Common myeloid progenitor, CD34-positive (primary cell): ENCODE measurements around the gene POTEB. TPM values are rescaled to one million over a fixed set of nuclear protein-coding genes. Genes with fewer than 3 reads are reported as not detected.
"Not testable (repeated sequence)": the region's sequence is repeated elsewhere in the genome, so short reads cannot be mapped to it uniquely, and the experiment has no call there.

ENCODE experiments used
- CTCF ChIA-PET: fragments of 350-600 bp; sonication (Branson Sonifier 250); formaldehyde crosslinking; loops from one replicate; lab custom pipeline; 2021; ENCODE audit warnings: antibody characterized with exemption; lab: Charles Lee
- POLR2A ChIA-PET: fragments of 350-600 bp; sonication (Branson Sonifier 250); formaldehyde crosslinking; loops from one replicate; lab custom pipeline; 2021; ENCODE audit warnings: antibody characterized with exemption; lab: Charles Lee
- DNase-seq, 3 donors: peaks; one replicate each; pipeline versions ENCODE4 v3.0.0 to v3.0.0-alpha.2; 2013
- H3K27ac ChIP-seq, 2 experiments: 1 replicate in 1 of 2; 2 replicates in 1 of 2; pipeline ENCODE4 v1.7.0; 2013; ENCODE audit warnings: inconsistent platforms in 2 of 2, low read length in 2 of 2, mild to moderate bottlenecking in 2 of 2, low read depth in 1 of 2, moderate library complexity in 1 of 2; ENCODE audit not compliant: severe bottlenecking in 2 of 2, insufficient read depth in 1 of 2, poor library complexity in 1 of 2
- H3K27me3 ChIP-seq, 5 experiments: replicated peaks in 2 of 5; 1 replicate in 3 of 5; 2 replicates in 2 of 5; pipeline versions ENCODE4 v1.6.1 to v1.7.0; 2013; ENCODE audit warnings: low read length in 4 of 5, mild to moderate bottlenecking in 2 of 5, moderate library complexity in 2 of 5, inconsistent platforms in 1 of 5; ENCODE audit not compliant: insufficient read depth in 5 of 5, control insufficient read depth in 4 of 5
- H3K36me3 ChIP-seq, 4 experiments: 1 replicate in 2 of 4; 2 replicates in 2 of 4; pipeline versions ENCODE4 v1.6.1 to v1.7.0; 2013; ENCODE audit warnings: low read length in 3 of 4, control low read depth in 1 of 4, mild to moderate bottlenecking in 1 of 4; ENCODE audit not compliant: control insufficient read depth in 4 of 4, insufficient read depth in 4 of 4
- H3K4me1 ChIP-seq, 4 experiments: 1 replicate in 3 of 4; 2 replicates in 1 of 4; pipeline versions ENCODE4 v1.6.1 to v1.7.1; 2013; ENCODE audit warnings: low read length in 3 of 4, mild to moderate bottlenecking in 3 of 4, control low read depth in 1 of 4, inconsistent platforms in 1 of 4, moderate library complexity in 1 of 4; ENCODE audit not compliant: control insufficient read depth in 4 of 4, insufficient read depth in 4 of 4; ENCODE audit errors: control extremely low read depth in 1 of 4
- H3K4me3 ChIP-seq, 7 experiments: 1 replicate in 4 of 7; 2 replicates in 3 of 7; pipeline versions ENCODE4 v1.5.1 to v1.7.0; 2013; ENCODE audit warnings: mild to moderate bottlenecking in 7 of 7, low read length in 6 of 7, moderate library complexity in 6 of 7, inconsistent platforms in 2 of 7, low read depth in 2 of 7, control low read depth in 1 of 7; ENCODE audit not compliant: insufficient read depth in 4 of 7, control insufficient read depth in 1 of 7; ENCODE audit errors: extremely low read depth in 1 of 7
- H3K9me3 ChIP-seq, 5 experiments: 1 replicate in 4 of 5; 2 replicates in 1 of 5; pipeline versions ENCODE4 v1.6.1 to v1.7.1; 2013; ENCODE audit warnings: low read length in 4 of 5, mild to moderate bottlenecking in 2 of 5, inconsistent platforms in 1 of 5, low read depth in 1 of 5, moderate library complexity in 1 of 5; ENCODE audit not compliant: control insufficient read depth in 4 of 5, insufficient read depth in 2 of 5; ENCODE audit errors: control extremely low read depth in 1 of 5
- WGBS: methylation state at CpG from one replicate; pipeline ENCODE4 v1.1.5; 2013; ENCODE audit not compliant: insufficient coverage; 5-methylcytosine and 5-hydroxymethylcytosine counted together
- polyA plus RNA-seq: library from polyadenylated mRNA; unstranded; fragments of 120-200 nt; gene quantifications from one replicate; pipeline ENCODE4 v1.2.1, GENCODE V29; 2013

The POTEB gene
- not detected for polyA plus RNA-seq

DNA sequence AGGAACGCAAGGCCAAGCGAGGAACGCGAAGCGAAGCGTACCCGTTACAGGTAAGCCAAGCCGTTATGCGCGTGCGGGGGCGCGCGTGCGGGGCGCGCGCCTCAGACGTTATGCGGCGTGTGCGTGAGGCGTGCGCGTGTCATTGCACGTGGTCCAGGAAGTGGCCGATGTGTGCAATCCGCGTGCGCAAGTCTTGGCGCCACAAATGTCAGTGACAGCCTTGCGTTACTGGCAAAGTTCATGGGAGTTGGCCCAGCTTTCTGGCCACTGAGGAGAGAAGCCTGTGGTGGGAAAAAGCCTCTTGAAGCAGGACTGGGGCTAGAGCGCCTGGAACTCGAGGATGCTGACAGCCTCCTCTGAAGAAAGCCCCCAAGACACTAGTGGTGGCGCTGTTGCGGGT, at the start of gene POTEB:
TSS of gene POTEB (minus strand) at position 101 of the 400 bp plus-strand sequence. CDS start 489 bp downstream, outside the sequence.
- H3K9me3 ChIP-seq, DNase-seq, H3K36me3 ChIP-seq, H3K4me1 ChIP-seq, POLR2A ChIA-PET, H3K27me3 ChIP-seq, H3K27ac ChIP-seq, H3K4me3 ChIP-seq, CTCF ChIA-PET: not testable (repeated sequence)
- no CpG with 5 or more reads among the region's 36 CpGs for WGBS

- H3K27me3 ChIP-seq, CTCF ChIA-PET, DNase-seq, H3K4me1 ChIP-seq, H3K27ac ChIP-seq, H3K9me3 ChIP-seq, H3K36me3 ChIP-seq, POLR2A ChIA-PET, H3K4me3 ChIP-seq: not testable (repeated sequence)
- WGBS = no CpG with 5 or more reads among the region's 6 CpGs
Measured at GRCh38 chr15:21890955-21891354, 13.4 kb upstream of the POTEB start.

- H3K4me3 ChIP-seq, H3K36me3 ChIP-seq, H3K27me3 ChIP-seq, H3K27ac ChIP-seq, DNase-seq, H3K9me3 ChIP-seq, POLR2A ChIA-PET, CTCF ChIA-PET, H3K4me1 ChIP-seq: not testable (repeated sequence)
- WGBS = no CpG with 5 or more reads among the region's 47 CpGs
Measured at GRCh38 chr15:21889542-21889941, 12.0 kb upstream of the POTEB start.

DNA sequence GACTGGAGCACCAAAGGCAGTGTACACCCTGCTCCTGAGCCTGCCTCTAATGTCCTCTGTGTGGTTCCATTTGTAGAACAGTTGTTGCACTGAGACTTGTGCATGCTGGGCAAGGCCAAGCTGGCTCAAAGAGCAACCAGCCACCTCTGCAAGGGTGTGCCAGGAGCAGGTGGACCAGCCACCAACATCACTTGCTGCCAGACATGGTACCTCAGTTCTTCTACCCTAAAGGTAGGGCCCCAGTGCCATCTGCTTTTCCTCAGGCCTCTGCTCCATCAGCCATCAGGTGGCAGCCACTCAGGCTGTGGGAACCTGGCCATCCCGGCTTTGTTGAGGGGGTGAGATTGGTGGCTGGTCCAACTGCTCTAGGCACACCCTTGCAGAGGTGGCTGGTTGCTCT, 38.7 kb downstream of the POTEB start:
- H3K4me3 ChIP-seq, DNase-seq, H3K27me3 ChIP-seq, H3K9me3 ChIP-seq, CTCF ChIA-PET, H3K4me1 ChIP-seq, H3K27ac ChIP-seq, POLR2A ChIA-PET, H3K36me3 ChIP-seq: not testable (repeated sequence)
- no CpG with 5 or more reads among the region's 1 CpG for WGBS
